ENCODE measurements around the gene ACVR1B. TPM values are rescaled to one million over a fixed set of nuclear protein-coding genes. Genes with fewer than 3 reads are reported as not detected.
"Not testable (repeated sequence)": the region's sequence is repeated elsewhere in the genome, so short reads cannot be mapped to it uniquely, and the experiment has no call there.

ACVR1B gene
- total and polyA plus RNA-seq, 2 donors (not counting 1 experiment from before 2014, with no cell fraction given) = 3.4 to 10.6 TPM

- H3K4me1 Mint-ChIP-seq = peaks cover 43% of the 10 kb centered on the region
- Histone ChIP-seq H3K9ac (ENCODE audit: low read length) (no peak overlapping the region), H3K27me3 (replicated peaks in 1 of 4; ENCODE audit: control extremely low read depth in 1 of 4, control insufficient read depth in 3 of 4, insufficient read depth in 4 of 4, low read length in 3 of 4) (no peaks in the 10 kb centered on the region), H2AFZ (ENCODE audit: insufficient read depth, low read depth, low read length, poor library complexity, severe bottlenecking) (no peak overlapping the region), H3K4me3 (ENCODE audit: control extremely low read depth in 1 of 5, extremely low read depth in 1 of 5, insufficient read depth in 1 of 5, low read depth in 2 of 5, low read length in 4 of 5) (no peak overlapping the region), H4K20me1 (ENCODE audit: control insufficient read depth, insufficient read depth, low read length, poor library complexity, severe bottlenecking) (no peaks in the 10 kb centered on the region), H3K4me1 (ENCODE audit: control insufficient read depth in 2 of 2, insufficient read depth in 2 of 2, low read length in 2 of 2) (peaks cover 33 to 37% of the 10 kb centered on the region in 2 donors), H3K4me2 (replicated peaks; ENCODE audit: low read depth, low read length, poor library complexity, severe bottlenecking) (no peak overlapping the region), H3K27ac (ENCODE audit: low read length in 2 of 2) (no peak overlapping the region), H3K79me2 (ENCODE audit: control insufficient read depth, insufficient read depth, low read length) (no peaks in the 10 kb centered on the region), H3K9me3 (ENCODE audit: control extremely low read depth in 1 of 3, control insufficient read depth in 2 of 3, insufficient read depth in 1 of 3, low read length in 2 of 3) (no peaks in the 10 kb centered on the region), H3K36me3 (replicated peaks in 1 of 2; ENCODE audit: control extremely low read depth in 1 of 2, control insufficient read depth in 1 of 2, extremely low read depth in 1 of 2, insufficient read depth in 2 of 2, low read length in 1 of 2) (no peaks in the 10 kb centered on the region)
- ATAC-seq (ENCODE audit: low read depth) = no peak
- no peaks in the 10 kb centered on the region for H3K9me3 Mint-ChIP-seq (ENCODE audit: insufficient read depth)
- TF ChIP-seq CTCF (IDR thresholded peaks at IDR 0.05) (no peak), EZH2 (IDR thresholded peaks at IDR 0.05; ENCODE audit: borderline replicate concordance, insufficient read depth, low read depth, low read length, poor library complexity, severe bottlenecking) (no peak)
- intact Hi-C loops (cut with micrococcal nuclease) = no loop called here
- CTCF ChIA-PET = interaction anchor here (0.6 to 2.1 kb wide), 10 partner anchors 8 to 153 kb away, joined by 3 to 6 read pairs (median 5); no protein-coding TSS in a partner anchor
- H3K4me3 Mint-ChIP-seq = no peak overlapping the region
- POLR2A ChIA-PET = no interaction called here
- H3K27me3 Mint-ChIP-seq = no peaks in the 10 kb centered on the region
- DNase-seq = no peak
- WGBS (ENCODE audit: insufficient coverage) = 100% methylated on average over 8 of the region's 10 CpGs
- no peak overlapping the region for H3K27ac Mint-ChIP-seq
Observed at GRCh38 chr12:51976376-51977160, 25.1 kb downstream of the ACVR1B start.

GRCh38 chr12:51977320-51977753 lies 25.8 kb downstream of the ACVR1B start:
- no peaks in the 10 kb centered on the region for H3K27me3 Mint-ChIP-seq
- no peaks in the 10 kb centered on the region for H3K9me3 Mint-ChIP-seq (ENCODE audit: insufficient read depth)
- Histone ChIP-seq H3K27me3 (replicated peaks in 1 of 4; ENCODE audit: control extremely low read depth in 1 of 4, control insufficient read depth in 3 of 4, insufficient read depth in 4 of 4, low read length in 3 of 4) (no peaks in the 10 kb centered on the region), H3K27ac (ENCODE audit: low read length in 2 of 2) (no peak overlapping the region), H3K4me3 (ENCODE audit: control extremely low read depth in 1 of 5, extremely low read depth in 1 of 5, insufficient read depth in 1 of 5, low read depth in 2 of 5, low read length in 4 of 5) (no peak overlapping the region), H3K9ac (ENCODE audit: low read length) (no peak overlapping the region), H3K4me1 (ENCODE audit: control insufficient read depth in 2 of 2, insufficient read depth in 2 of 2, low read length in 2 of 2) (peaks cover 25 to 30% of the 10 kb centered on the region in 2 donors), H3K4me2 (replicated peaks; ENCODE audit: low read depth, low read length, poor library complexity, severe bottlenecking) (no peak overlapping the region), H4K20me1 (ENCODE audit: control insufficient read depth, insufficient read depth, low read length, poor library complexity, severe bottlenecking) (no peaks in the 10 kb centered on the region), H3K36me3 (replicated peaks in 1 of 2; ENCODE audit: control extremely low read depth in 1 of 2, control insufficient read depth in 1 of 2, extremely low read depth in 1 of 2, insufficient read depth in 2 of 2, low read length in 1 of 2) (no peaks in the 10 kb centered on the region), H2AFZ (ENCODE audit: insufficient read depth, low read depth, low read length, poor library complexity, severe bottlenecking) (no peak overlapping the region), H3K9me3 (ENCODE audit: control extremely low read depth in 1 of 3, control insufficient read depth in 2 of 3, insufficient read depth in 1 of 3, low read length in 2 of 3) (no peaks in the 10 kb centered on the region), H3K79me2 (ENCODE audit: control insufficient read depth, insufficient read depth, low read length) (no peaks in the 10 kb centered on the region)
- intact Hi-C loops (cut with micrococcal nuclease) = no loop called here
- 92% methylated on average over 5 of the region's 8 CpGs for WGBS (ENCODE audit: insufficient coverage)
- H3K4me3 Mint-ChIP-seq = no peak overlapping the region
- no peak overlapping the region for H3K27ac Mint-ChIP-seq
- ATAC-seq (ENCODE audit: low read depth) = no peak
- ChIA-PET POLR2A (interaction anchor here (0.7 kb wide), 1 partner anchor 43 kb away, joined by 7 read pairs; no protein-coding TSS in a partner anchor), CTCF (interaction anchor here (0.7 to 2.1 kb wide), 13 partner anchors 9 to 220 kb away, joined by 3 to 6 read pairs (median 5); no protein-coding TSS in a partner anchor)
- TF ChIP-seq EZH2 (IDR thresholded peaks at IDR 0.05; ENCODE audit: borderline replicate concordance, insufficient read depth, low read depth, low read length, poor library complexity, severe bottlenecking) (no peak), CTCF (IDR thresholded peaks at IDR 0.05) (no peak)
- no peak for DNase-seq
- H3K4me1 Mint-ChIP-seq = peaks cover 37% of the 10 kb centered on the region

GRCh38 chr12:51979306-51979705 lies 27.8 kb downstream of the ACVR1B start:
- H3K27me3 Mint-ChIP-seq; ATAC-seq (ENCODE audit: low read depth); H3K27ac ChIP-seq (ENCODE audit: low read length in 2 of 2); POLR2A ChIA-PET; H3K4me2 ChIP-seq (replicated peaks; ENCODE audit: low read depth, low read length, poor library complexity, severe bottlenecking); H3K79me2 ChIP-seq (ENCODE audit: control insufficient read depth, insufficient read depth, low read length); H3K27ac Mint-ChIP-seq; H3K9ac ChIP-seq (ENCODE audit: low read length); H3K9me3 ChIP-seq (ENCODE audit: control extremely low read depth in 1 of 3, control insufficient read depth in 2 of 3, insufficient read depth in 1 of 3, low read length in 2 of 3); intact Hi-C loops (cut with micrococcal nuclease); H3K36me3 ChIP-seq (replicated peaks in 1 of 2; ENCODE audit: control extremely low read depth in 1 of 2, control insufficient read depth in 1 of 2, extremely low read depth in 1 of 2, insufficient read depth in 2 of 2, low read length in 1 of 2); H3K9me3 Mint-ChIP-seq (ENCODE audit: insufficient read depth); DNase-seq; H2AFZ ChIP-seq (ENCODE audit: insufficient read depth, low read depth, low read length, poor library complexity, severe bottlenecking); H3K4me3 ChIP-seq (ENCODE audit: control extremely low read depth in 1 of 5, extremely low read depth in 1 of 5, insufficient read depth in 1 of 5, low read depth in 2 of 5, low read length in 4 of 5); H3K27me3 ChIP-seq (replicated peaks in 1 of 4; ENCODE audit: control extremely low read depth in 1 of 4, control insufficient read depth in 3 of 4, insufficient read depth in 4 of 4, low read length in 3 of 4); H3K4me3 Mint-ChIP-seq; H4K20me1 ChIP-seq (ENCODE audit: control insufficient read depth, insufficient read depth, low read length, poor library complexity, severe bottlenecking): not testable (repeated sequence)
- peaks cover 8 to 12% of the 10 kb centered on the region in 2 donors for H3K4me1 ChIP-seq (ENCODE audit: control insufficient read depth in 2 of 2, insufficient read depth in 2 of 2, low read length in 2 of 2)
- CTCF ChIA-PET = interaction anchor here (1.4 to 1.5 kb wide), 2 partner anchors 52 to 112 kb away, joined by 3 read pairs; no protein-coding TSS in a partner anchor
- peaks cover 18% of the 10 kb centered on the region for H3K4me1 Mint-ChIP-seq
- 91% methylated on average over 2 of the region's 5 CpGs for WGBS (ENCODE audit: insufficient coverage)

Data from B cell (primary cell).